Measurements from ENCODE around the gene LILRB4.
"Not testable (repeated sequence)": the region's sequence is repeated elsewhere in the genome, so short reads cannot be mapped to it uniquely, and the experiment has no call there.

DNA sequence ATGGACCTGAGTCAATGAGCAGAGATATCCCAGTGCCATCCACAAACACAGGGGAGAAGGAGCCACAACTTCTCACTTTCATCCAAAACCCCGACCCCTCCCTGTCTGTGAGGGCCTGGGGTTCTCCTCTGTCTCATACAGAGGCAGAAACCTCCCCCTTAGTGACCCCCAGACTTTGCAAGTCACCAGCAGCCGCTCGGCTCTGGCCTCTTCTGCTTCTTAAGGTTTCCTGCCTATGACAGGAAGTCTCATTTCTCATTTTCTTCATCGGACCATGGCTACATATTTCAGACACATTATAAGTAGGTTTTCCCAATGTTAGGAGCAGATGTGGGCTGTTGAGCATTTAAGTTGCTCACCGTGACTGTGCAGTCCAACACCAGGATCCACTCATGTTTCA lies 19.8 kb upstream of the LILRB4 start:
- not testable (repeated sequence) for TF ChIP-seq ZNF274 (IDR thresholded peaks at IDR 0.05; ENCODE audit: low read length); ZNF274 (tag by site-specific recombination; IDR thresholded peaks at IDR 0.05; ENCODE audit: borderline replicate concordance); ZNF585B (tag by site-specific recombination; IDR thresholded peaks at IDR 0.05); ZNF664 (tag by site-specific recombination; IDR thresholded peaks at IDR 0.05); ZNF48 (tag by site-specific recombination; IDR thresholded peaks at IDR 0.05); ZNF292 (tag by site-specific recombination; IDR thresholded peaks at IDR 0.05; ENCODE audit: borderline replicate concordance, low read depth); REPIN1 (tag by site-specific recombination; IDR thresholded peaks at IDR 0.05; ENCODE audit: low read depth); ZNF629 (tag by site-specific recombination; IDR thresholded peaks at IDR 0.05); ZNF433 (tag by site-specific recombination; IDR thresholded peaks at IDR 0.05; ENCODE audit: low read depth); YY2 (tag by site-specific recombination; IDR thresholded peaks at IDR 0.05)
- TF ChIP-seq, protein P1, sequence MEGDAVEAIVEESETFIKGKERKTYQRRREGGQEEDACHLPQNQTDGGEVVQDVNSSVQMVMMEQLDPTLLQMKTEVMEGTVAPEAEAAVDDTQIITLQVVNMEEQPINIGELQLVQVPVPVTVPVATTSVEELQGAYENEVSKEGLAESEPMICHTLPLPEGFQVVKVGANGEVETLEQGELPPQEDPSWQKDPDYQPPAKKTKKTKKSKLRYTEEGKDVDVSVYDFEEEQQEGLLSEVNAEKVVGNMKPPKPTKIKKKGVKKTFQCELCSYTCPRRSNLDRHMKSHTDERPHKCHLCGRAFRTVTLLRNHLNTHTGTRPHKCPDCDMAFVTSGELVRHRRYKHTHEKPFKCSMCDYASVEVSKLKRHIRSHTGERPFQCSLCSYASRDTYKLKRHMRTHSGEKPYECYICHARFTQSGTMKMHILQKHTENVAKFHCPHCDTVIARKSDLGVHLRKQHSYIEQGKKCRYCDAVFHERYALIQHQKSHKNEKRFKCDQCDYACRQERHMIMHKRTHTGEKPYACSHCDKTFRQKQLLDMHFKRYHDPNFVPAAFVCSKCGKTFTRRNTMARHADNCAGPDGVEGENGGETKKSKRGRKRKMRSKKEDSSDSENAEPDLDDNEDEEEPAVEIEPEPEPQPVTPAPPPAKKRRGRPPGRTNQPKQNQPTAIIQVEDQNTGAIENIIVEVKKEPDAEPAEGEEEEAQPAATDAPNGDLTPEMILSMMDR (tag by site-specific recombination; IDR thresholded peaks at IDR 0.05), result not testable (repeated sequence)
- TF ChIP-seq, protein P2, sequence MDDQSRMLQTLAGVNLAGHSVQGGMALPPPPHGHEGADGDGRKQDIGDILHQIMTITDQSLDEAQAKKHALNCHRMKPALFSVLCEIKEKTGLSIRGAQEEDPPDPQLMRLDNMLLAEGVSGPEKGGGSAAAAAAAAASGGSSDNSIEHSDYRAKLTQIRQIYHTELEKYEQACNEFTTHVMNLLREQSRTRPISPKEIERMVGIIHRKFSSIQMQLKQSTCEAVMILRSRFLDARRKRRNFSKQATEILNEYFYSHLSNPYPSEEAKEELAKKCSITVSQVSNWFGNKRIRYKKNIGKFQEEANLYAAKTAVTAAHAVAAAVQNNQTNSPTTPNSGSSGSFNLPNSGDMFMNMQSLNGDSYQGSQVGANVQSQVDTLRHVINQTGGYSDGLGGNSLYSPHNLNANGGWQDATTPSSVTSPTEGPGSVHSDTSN (CRISPR knock-in tag; IDR thresholded peaks at IDR 0.05), result not testable (repeated sequence)
- TF ChIP-seq, protein P3, sequence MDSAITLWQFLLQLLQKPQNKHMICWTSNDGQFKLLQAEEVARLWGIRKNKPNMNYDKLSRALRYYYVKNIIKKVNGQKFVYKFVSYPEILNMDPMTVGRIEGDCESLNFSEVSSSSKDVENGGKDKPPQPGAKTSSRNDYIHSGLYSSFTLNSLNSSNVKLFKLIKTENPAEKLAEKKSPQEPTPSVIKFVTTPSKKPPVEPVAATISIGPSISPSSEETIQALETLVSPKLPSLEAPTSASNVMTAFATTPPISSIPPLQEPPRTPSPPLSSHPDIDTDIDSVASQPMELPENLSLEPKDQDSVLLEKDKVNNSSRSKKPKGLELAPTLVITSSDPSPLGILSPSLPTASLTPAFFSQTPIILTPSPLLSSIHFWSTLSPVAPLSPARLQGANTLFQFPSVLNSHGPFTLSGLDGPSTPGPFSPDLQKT (IDR thresholded peaks at IDR 0.05; ENCODE audit: borderline replicate concordance, low read depth, low read length), result not testable (repeated sequence)
- TF ChIP-seq, protein P4, sequence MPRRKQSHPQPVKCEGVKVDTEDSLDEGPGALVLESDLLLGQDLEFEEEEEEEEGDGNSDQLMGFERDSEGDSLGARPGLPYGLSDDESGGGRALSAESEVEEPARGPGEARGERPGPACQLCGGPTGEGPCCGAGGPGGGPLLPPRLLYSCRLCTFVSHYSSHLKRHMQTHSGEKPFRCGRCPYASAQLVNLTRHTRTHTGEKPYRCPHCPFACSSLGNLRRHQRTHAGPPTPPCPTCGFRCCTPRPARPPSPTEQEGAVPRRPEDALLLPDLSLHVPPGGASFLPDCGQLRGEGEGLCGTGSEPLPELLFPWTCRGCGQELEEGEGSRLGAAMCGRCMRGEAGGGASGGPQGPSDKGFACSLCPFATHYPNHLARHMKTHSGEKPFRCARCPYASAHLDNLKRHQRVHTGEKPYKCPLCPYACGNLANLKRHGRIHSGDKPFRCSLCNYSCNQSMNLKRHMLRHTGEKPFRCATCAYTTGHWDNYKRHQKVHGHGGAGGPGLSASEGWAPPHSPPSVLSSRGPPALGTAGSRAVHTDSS (tag by site-specific recombination; IDR thresholded peaks at IDR 0.05), result not testable (repeated sequence)
- TF ChIP-seq, protein P5, sequence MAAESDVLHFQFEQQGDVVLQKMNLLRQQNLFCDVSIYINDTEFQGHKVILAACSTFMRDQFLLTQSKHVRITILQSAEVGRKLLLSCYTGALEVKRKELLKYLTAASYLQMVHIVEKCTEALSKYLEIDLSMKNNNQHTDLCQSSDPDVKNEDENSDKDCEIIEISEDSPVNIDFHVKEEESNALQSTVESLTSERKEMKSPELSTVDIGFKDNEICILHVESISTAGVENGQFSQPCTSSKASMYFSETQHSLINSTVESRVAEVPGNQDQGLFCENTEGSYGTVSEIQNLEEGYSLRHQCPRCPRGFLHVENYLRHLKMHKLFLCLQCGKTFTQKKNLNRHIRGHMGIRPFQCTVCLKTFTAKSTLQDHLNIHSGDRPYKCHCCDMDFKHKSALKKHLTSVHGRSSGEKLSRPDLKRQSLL (tag by site-specific recombination; IDR thresholded peaks at IDR 0.05), result not testable (repeated sequence)

All from HEK293 (cell line).